Measurements from ENCODE around the gene ADARB1. TPM values are rescaled to one million over a fixed set of nuclear protein-coding genes. Genes with fewer than 3 reads are reported as not detected.

ADARB1 gene
- total and polyA plus RNA-seq, 9 of the 15 experiments (the other 6 are each of a cell fraction or from before 2014, with no cell fraction given): 6.7 to 16.0 (median 8.3) TPM

- H3K36me3 ChIP-seq (ENCODE audit: control insufficient read depth, insufficient read depth, low read length): no peaks in the 10 kb centered on the region
- H3K4me3 ChIP-seq: no peak overlapping the region
- CTCF ChIA-PET (ENCODE audit: low intra/inter-chr PET ratio): interaction anchor here (0.7 kb wide), 1 partner anchor 1118 kb away, joined by 3 read pairs; no protein-coding TSS in a partner anchor
- H3K79me2 ChIP-seq (ENCODE audit: control insufficient read depth, insufficient read depth, low read length): no peaks in the 10 kb centered on the region
- WGBS (ENCODE audit: insufficient coverage, low coverage, missing lambda C conversion rate): 5% methylated on average over 9 of the region's 9 CpGs
- FAIRE-seq (no peak), DNase-seq (ENCODE audit: extremely low read depth in 1 of 4, low spot score in 3 of 4) (no peak), ATAC-seq (no peak)
- H4K20me1 ChIP-seq (replicated peaks; ENCODE audit: control insufficient read depth, insufficient read depth, low read length): no peaks in the 10 kb centered on the region
- no peaks in the 10 kb centered on the region for H3K9me3 ChIP-seq (replicated peaks; ENCODE audit: control insufficient read depth, insufficient read depth, low read depth, low read length)
- no peak overlapping the region for H3K27ac ChIP-seq (ENCODE audit: extremely low read depth, low read depth, low read length)
- POLR2A ChIA-PET: no interaction called here
- H3K27me3 ChIP-seq (ENCODE audit: control insufficient read depth in 2 of 2, insufficient read depth in 2 of 2, low read length in 2 of 2): peaks cover 6 to 34% of the 10 kb centered on the region in 2 experiments; a peak in 3 of 5 replicates
- no peak overlapping the region for H3K4me2 ChIP-seq (ENCODE audit: insufficient read depth, low read length)
- H3K4me1 ChIP-seq (replicated peaks in 1 of 2; ENCODE audit: control insufficient read depth in 2 of 2, insufficient read depth in 2 of 2, low read length in 2 of 2): peaks cover 3 to 11% of the 10 kb centered on the region in 2 experiments; a peak in 2 of 5 replicates
- no peak overlapping the region for H2AFZ ChIP-seq (ENCODE audit: low read depth, low read length)
- BruUV-seq (replicated peaks): no TSS peak
- in situ Hi-C loops (cut with MboI) (no loop called here), intact Hi-C loops (cut with micrococcal nuclease) (no loop called here)
- no peaks in the 10 kb centered on the region for H3K9me1 ChIP-seq (ENCODE audit: control insufficient read depth, insufficient read depth, low read length)
- no peak overlapping the region for H3K9ac ChIP-seq (ENCODE audit: insufficient read depth in 1 of 2, low read depth in 2 of 2, low read length in 2 of 2)
- TF ChIP-seq ZFP1 (CRISPR knock-in tag; IDR thresholded peaks at IDR 0.05) (no peak), NCOR1 (IDR thresholded peaks at IDR 0.05) (no peak), PBX2 (CRISPR knock-in tag; IDR thresholded peaks at IDR 0.05; ENCODE audit: low read depth) (no peak), PBX2 (tag; conservative IDR thresholded peaks at IDR 0.05; ENCODE audit: low read depth) (no peak), LCOR (CRISPR knock-in tag; IDR thresholded peaks at IDR 0.05) (no peak), E4F1 (CRISPR knock-in tag; IDR thresholded peaks at IDR 0.05; ENCODE audit: borderline replicate concordance) (no peak), ZNF217 (CRISPR knock-in tag; IDR thresholded peaks at IDR 0.05) (no peak), FIP1L1 (IDR thresholded peaks at IDR 0.05; ENCODE audit: low read depth, low read length, poor library complexity, severe bottlenecking) (no peak), NRF1 (conservative IDR thresholded peaks at IDR 0.05 in 1 of 2, IDR thresholded peaks at IDR 0.05 in 1 of 2) (no peak)
Measured at GRCh38 chr21:45202344-45202743, 128.0 kb downstream of the ADARB1 start.

Measured in K562 (cell line).